ENCODE results near the gene SEC24B.

DNA sequence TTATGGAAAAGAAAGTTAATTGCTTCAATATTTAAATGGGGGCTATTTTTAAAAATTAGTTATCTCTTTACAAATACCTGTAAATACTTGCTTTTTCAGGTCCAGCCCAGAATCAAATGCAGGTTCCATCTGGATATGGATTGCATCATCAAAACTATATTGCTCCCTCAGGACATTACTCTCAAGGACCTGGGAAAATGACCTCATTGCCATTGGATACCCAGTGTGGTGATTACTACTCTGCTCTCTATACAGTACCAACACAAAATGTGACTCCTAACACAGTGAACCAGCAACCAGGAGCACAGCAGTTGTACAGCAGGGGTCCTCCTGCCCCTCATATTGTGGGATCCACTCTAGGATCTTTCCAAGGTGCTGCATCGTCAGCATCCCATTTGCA lies 29.2 kb downstream of the SEC24B start:
- TF ChIP-seq, protein P1, sequence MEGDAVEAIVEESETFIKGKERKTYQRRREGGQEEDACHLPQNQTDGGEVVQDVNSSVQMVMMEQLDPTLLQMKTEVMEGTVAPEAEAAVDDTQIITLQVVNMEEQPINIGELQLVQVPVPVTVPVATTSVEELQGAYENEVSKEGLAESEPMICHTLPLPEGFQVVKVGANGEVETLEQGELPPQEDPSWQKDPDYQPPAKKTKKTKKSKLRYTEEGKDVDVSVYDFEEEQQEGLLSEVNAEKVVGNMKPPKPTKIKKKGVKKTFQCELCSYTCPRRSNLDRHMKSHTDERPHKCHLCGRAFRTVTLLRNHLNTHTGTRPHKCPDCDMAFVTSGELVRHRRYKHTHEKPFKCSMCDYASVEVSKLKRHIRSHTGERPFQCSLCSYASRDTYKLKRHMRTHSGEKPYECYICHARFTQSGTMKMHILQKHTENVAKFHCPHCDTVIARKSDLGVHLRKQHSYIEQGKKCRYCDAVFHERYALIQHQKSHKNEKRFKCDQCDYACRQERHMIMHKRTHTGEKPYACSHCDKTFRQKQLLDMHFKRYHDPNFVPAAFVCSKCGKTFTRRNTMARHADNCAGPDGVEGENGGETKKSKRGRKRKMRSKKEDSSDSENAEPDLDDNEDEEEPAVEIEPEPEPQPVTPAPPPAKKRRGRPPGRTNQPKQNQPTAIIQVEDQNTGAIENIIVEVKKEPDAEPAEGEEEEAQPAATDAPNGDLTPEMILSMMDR (IDR thresholded peaks at IDR 0.05; ENCODE audit: low read depth, low read length) = no peak
- TF ChIP-seq POLR2A (IDR thresholded peaks at IDR 0.05; ENCODE audit: extremely low read depth, insufficient read length) = no peak
- TF ChIP-seq, protein P2, sequence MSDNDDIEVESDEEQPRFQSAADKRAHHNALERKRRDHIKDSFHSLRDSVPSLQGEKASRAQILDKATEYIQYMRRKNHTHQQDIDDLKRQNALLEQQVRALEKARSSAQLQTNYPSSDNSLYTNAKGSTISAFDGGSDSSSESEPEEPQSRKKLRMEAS (IDR thresholded peaks at IDR 0.05; ENCODE audit: low read depth, low read length) = no peak

Measured in NB4 (cell line).